Uterus (tissue), 4 donors: ENCODE data around the gene NTRK2. TPM values are rescaled to one million over a fixed set of nuclear protein-coding genes. Genes with fewer than 3 reads are reported as not detected.

Experiments
- DNase-seq, 2 donors: peaks; one replicate each; pipeline ENCODE4 v3.0.0-alpha.2; 2019 to 2020
- H3K27ac ChIP-seq, 2 donors: fragments of 200-600 bp; sonication (generic); 1 replicate in 1 of 2; 2 replicates in 1 of 2; pipeline ENCODE4 v1.5.1; 2016 to 2018
- H3K27me3 ChIP-seq, 2 donors: fragments of 200-600 bp; sonication (generic); one replicate each; pipeline ENCODE4 v1.5.1; 2018 to 2019; ENCODE audit warnings: control low read depth in 1 of 2
- H3K36me3 ChIP-seq, 2 donors: fragments of 200-600 bp; sonication (generic); one replicate each; pipeline ENCODE4 v1.5.1; 2019; ENCODE audit warnings: control low read depth in 1 of 2
- H3K4me1 ChIP-seq, 2 donors: fragments of 200-600 bp; sonication (generic); one replicate each; pipeline ENCODE4 v1.5.1; 2018 to 2019; ENCODE audit warnings: control low read depth in 1 of 2
- H3K4me3 ChIP-seq, 2 donors: fragments of 200-600 bp; sonication (generic); 1 replicate in 1 of 2; 2 replicates in 1 of 2; pipeline ENCODE4 v1.5.1; 2018 to 2019; ENCODE audit warnings: mild to moderate bottlenecking in 1 of 2
- H3K9me3 ChIP-seq, 2 donors: fragments of 200-600 bp; sonication (generic); one replicate each; pipeline ENCODE4 v1.5.1; 2019; ENCODE audit warnings: control low read depth in 1 of 2
- POLR2A ChIP-seq, 2 donors: fragments of 450-650 bp; IDR thresholded peaks; one replicate each; pipeline ENCODE4 v1.6.1; 2016; ENCODE audit warnings: antibody characterized with exemption in 2 of 2, mild to moderate bottlenecking in 1 of 2, moderate library complexity in 1 of 2
- intact Hi-C: fragments of 100-400 bp; cut with DNase I; formaldehyde crosslinking; loops from one replicate; pipeline ENCODE4 v1.15.1; 2023; ENCODE audit warnings: low total_unique reads
- total RNA-seq, 4 donors: library from RNA; depleted of rRNA in 3 of 4; stranded (reverse); fragments of >200 nt in 3 of 4; gene quantifications; one replicate each; pipeline versions ENCODE4 v1.1.0 to v1.2.4, GENCODE V29; 2014 to 2023
- TF ChIP-seq, protein P1 (sequence below), 4 experiments: fragments of 200-600 bp in 2 of 4; fragments of 450-650 bp in 2 of 4; sonication (generic) in 2 of 4; IDR thresholded peaks; one replicate each; pipeline ENCODE4 v1.5.1; 2016 to 2019; ENCODE audit warnings: antibody characterized with exemption in 4 of 4, mild to moderate bottlenecking in 2 of 4, moderate library complexity in 1 of 4
- donor health status: DM: yes; HTN: yes; CAD: no.

NTRK2 gene
- total RNA-seq, 4 donors from 2014 or later, result 6.5 to 23.2 (median 12.5) TPM

DNA sequence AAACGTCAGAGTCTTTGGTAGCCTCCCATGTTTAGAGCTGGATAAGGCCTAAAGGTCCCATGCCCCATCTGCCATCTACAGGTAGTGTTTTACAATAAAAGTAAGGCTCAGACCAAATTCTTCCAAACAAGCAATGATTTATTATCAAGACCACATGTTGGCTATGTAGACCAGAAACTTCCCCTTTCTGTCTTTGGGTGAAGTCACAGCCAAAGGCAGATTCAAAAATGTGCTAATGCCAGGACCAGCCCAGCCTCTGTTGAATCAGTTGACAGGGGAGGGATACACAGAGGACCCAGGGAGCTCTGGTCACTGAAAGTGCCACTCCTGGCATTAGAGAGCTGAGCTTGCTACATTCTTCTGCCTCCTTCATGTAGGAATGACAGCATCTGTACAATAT is 360.8 kb downstream of the NTRK2 start:
- H3K36me3 ChIP-seq, result no peaks in the 10 kb centered on the region
- no peaks in the 10 kb centered on the region for H3K27me3 ChIP-seq
- no peak overlapping the region for H3K4me3 ChIP-seq
- intact Hi-C loops, result no loop called here
- no peak for DNase-seq
- TF ChIP-seq POLR2A (IDR thresholded peaks at IDR 0.05), result no peak
- TF ChIP-seq, protein P1, sequence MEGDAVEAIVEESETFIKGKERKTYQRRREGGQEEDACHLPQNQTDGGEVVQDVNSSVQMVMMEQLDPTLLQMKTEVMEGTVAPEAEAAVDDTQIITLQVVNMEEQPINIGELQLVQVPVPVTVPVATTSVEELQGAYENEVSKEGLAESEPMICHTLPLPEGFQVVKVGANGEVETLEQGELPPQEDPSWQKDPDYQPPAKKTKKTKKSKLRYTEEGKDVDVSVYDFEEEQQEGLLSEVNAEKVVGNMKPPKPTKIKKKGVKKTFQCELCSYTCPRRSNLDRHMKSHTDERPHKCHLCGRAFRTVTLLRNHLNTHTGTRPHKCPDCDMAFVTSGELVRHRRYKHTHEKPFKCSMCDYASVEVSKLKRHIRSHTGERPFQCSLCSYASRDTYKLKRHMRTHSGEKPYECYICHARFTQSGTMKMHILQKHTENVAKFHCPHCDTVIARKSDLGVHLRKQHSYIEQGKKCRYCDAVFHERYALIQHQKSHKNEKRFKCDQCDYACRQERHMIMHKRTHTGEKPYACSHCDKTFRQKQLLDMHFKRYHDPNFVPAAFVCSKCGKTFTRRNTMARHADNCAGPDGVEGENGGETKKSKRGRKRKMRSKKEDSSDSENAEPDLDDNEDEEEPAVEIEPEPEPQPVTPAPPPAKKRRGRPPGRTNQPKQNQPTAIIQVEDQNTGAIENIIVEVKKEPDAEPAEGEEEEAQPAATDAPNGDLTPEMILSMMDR (IDR thresholded peaks at IDR 0.05), result no peak
- H3K4me1 ChIP-seq, result no peaks in the 10 kb centered on the region
- H3K27ac ChIP-seq, result no peak overlapping the region
- no peaks in the 10 kb centered on the region for H3K9me3 ChIP-seq

DNA sequence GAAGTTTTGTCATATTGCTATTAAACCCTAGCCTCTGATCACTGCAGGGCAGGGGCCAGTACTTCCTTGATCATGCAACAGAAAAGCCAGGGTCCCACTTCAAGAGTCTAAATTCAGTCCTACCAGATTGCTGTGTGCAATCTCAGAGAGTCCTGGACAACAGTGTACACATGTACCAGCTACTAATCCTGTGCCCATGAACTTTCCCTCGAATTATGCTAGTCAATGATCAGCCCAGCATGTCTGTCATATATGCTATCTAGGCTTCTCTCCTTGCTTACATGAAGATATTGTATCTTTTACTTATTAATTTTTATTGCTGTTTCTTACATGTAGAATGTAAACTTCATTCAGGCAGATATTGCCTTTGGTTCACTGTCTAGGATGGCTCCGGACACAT is 367.0 kb downstream of the NTRK2 start:
- no peak overlapping the region for H3K4me3 ChIP-seq
- intact Hi-C loops, result no loop called here
- no peaks in the 10 kb centered on the region for H3K27me3 ChIP-seq
- H3K9me3 ChIP-seq, result no peaks in the 10 kb centered on the region
- H3K36me3 ChIP-seq, result no peaks in the 10 kb centered on the region
- H3K4me1 ChIP-seq, result no peaks in the 10 kb centered on the region
- DNase-seq, result no peak
- TF ChIP-seq POLR2A (IDR thresholded peaks at IDR 0.05), result no peak
- H3K27ac ChIP-seq, result no peak overlapping the region

DNA sequence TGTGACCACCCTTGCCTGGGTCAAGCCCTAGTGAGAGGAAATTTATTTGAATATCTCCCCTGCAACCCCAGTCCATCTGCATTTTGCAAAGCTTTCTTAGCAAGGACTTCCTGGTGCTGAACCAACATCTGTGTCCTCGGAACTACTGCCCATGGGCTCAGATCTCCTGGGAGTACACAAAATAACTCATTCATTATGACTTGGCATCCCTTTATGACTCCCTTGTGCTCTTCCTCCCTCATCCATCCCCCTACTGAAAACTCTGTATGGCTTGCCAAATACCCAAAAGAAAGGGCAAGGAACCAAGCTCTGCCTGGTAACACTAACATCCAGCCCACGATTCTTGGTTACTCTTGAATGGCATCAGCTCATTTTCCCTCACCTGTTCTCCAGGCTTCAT is 368.5 kb downstream of the NTRK2 start:
- H3K27me3 ChIP-seq, result no peaks in the 10 kb centered on the region
- no peak for TF ChIP-seq POLR2A (IDR thresholded peaks at IDR 0.05)
- TF ChIP-seq, protein P1 (IDR thresholded peaks at IDR 0.05), result no peak
- no peak for DNase-seq
- H3K9me3 ChIP-seq, result no peaks in the 10 kb centered on the region
- no peak overlapping the region for H3K27ac ChIP-seq
- H3K36me3 ChIP-seq, result no peaks in the 10 kb centered on the region
- intact Hi-C loops, result no loop called here
- no peaks in the 10 kb centered on the region for H3K4me1 ChIP-seq
- H3K4me3 ChIP-seq, result no peak overlapping the region

DNA sequence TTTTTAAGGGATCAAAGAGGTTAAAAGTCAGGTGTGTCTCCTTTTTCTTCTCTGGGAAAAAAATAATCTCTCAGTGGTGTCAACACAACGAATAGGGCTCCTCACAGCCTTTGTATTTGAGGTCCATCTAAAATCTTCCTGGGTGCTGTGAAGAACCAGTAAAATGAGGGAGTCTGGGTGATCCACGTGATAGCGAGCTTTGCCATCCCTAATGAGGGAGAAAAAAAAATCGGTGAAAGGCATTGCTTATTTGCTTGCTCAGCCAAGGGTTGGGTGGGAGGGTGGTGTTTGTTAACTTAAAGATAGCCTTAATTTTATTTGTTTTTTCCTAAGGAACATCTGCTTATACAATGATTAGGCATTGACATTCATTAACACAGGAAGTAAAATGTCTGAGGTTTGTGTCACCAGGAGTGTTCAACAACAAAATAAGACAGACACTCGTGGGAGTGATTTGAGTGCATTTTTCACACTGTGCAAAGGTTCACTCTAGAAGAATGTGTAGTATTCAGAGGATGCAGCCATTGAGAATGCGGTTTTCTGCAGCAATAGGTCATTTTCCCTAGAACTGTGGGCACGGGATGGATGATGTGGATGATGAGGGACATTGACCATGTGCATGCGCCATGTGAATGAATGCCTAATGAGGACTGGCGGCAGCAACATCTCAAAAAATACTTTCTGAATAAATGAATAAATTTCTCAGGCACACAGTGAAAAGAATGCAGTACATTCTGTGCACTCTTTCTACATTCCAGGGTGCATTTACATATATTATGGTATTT is 369.5 kb downstream of the NTRK2 start:
- TF ChIP-seq, protein P1 (IDR thresholded peaks at IDR 0.05), result no peak
- TF ChIP-seq POLR2A (IDR thresholded peaks at IDR 0.05), result no peak
- Histone ChIP-seq H3K27ac (no peak overlapping the region), H3K36me3 (no peaks in the 10 kb centered on the region), H3K4me3 (no peak overlapping the region), H3K9me3 (no peaks in the 10 kb centered on the region), H3K27me3 (no peaks in the 10 kb centered on the region), H3K4me1 (no peaks in the 10 kb centered on the region)
- DNase-seq, result no peak
- intact Hi-C loops, result no loop called here

DNA sequence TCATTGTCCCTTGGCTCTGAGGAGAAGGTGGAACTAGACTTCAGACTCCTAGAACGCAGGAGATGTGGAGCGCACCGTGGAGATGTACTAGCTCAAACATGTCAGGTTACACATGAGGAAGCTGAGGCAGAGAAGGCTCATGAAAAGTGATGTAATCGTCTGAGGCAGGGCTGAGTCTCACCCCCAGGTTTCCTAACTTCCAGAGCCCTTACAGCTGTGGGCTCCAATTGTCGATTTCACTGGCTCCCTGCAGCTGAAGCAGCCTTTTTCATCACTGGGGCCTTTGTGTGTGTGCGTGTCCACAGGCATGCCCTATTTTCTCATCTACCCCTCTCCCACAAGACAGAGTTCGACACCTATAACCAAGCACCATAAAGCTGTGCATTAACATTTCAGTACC is 370.6 kb downstream of the NTRK2 start:
- H3K27ac ChIP-seq, result no peak overlapping the region
- intact Hi-C loops, result no loop called here
- no peak overlapping the region for H3K4me3 ChIP-seq
- no peaks in the 10 kb centered on the region for H3K4me1 ChIP-seq
- no peak for DNase-seq
- H3K36me3 ChIP-seq, result no peaks in the 10 kb centered on the region
- TF ChIP-seq, protein P1 (IDR thresholded peaks at IDR 0.05), result no peak
- no peak for TF ChIP-seq POLR2A (IDR thresholded peaks at IDR 0.05)
- no peaks in the 10 kb centered on the region for H3K27me3 ChIP-seq
- no peaks in the 10 kb centered on the region for H3K9me3 ChIP-seq
